HG03460 (cell line): ENCODE measurements around the gene INPP5B.
A peak's percentile ranks its signal among the peaks of the same experiment; 100 is the strongest.
"Not testable (repeated sequence)": the region's sequence is repeated elsewhere in the genome, so short reads cannot be mapped to it uniquely, and the experiment has no call there.

Experiments
- ATAC-seq: cut with Tn5 transposase; IDR thresholded peaks from one replicate; pipeline ENCODE4 v1.9.1; 2021; ENCODE audit not compliant: unreplicated experiment

The INPP5B gene

GRCh38 chr1:37946703-37947360 lies at the start of gene INPP5B:
Gene INPP5B (minus strand): TSS chr1:37947053. CDS start chr1:37946308, 745 bp downstream.
- ATAC-seq, result peak; percentile 88

- no peak for ATAC-seq
Observed at GRCh38 chr1:37995751-37996345, 49.0 kb upstream of the INPP5B start.

GRCh38 chr1:37994886-37995566 lies 48.2 kb upstream of the INPP5B start:
- no peak for ATAC-seq

GRCh38 chr1:37989361-37989930 lies 42.6 kb upstream of the INPP5B start:
- peak; percentile 23 for ATAC-seq

DNA sequence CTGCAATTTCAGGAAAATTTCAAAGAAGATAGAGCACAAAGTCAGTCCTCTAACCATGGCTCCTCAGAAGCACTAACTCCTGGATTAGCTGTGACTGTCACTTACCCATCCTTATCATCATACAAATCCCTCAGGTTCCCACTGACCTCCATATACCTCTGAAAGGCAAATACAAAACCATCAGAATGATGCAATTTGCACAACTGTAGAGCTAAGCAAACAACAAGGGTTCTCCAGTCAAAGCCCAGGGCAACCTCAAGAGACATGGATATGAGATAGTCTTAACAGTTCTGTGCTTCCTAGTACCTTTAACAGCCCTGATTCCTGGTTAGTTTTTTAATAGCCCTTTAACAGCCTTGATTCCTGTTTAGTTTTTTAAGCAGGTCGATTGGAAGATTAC lies 40.8 kb upstream of the INPP5B start:
- ATAC-seq, result no peak

GRCh38 chr1:37983546-37983945 lies 36.7 kb upstream of the INPP5B start:
- no peak for ATAC-seq

GRCh38 chr1:37978541-37978940 lies 31.7 kb upstream of the INPP5B start:
- ATAC-seq, result no peak

DNA sequence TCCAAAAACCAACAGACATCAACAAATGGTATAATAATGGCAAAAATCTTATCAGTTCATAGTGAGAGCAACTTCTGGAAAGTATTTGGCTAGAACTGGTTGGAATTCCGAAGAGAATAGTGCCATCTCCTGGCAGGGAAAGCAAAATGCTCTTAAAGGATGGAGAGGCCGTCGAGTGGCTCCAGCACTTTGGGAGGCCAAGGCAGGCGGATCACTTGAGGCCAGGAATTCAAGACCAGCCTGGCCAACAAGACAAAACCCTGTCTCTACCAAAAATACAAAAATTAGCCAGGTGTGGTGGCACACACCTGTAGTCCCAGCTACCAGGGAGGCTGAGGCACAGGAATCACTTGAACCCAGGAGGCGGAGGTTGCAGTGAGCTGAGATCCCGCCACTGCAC lies 28.2 kb upstream of the INPP5B start:
- ATAC-seq, result not testable (repeated sequence)

GRCh38 chr1:37974567-37974966 lies 27.7 kb upstream of the INPP5B start:
- ATAC-seq, result no peak

- not testable (repeated sequence) for ATAC-seq
Observed at GRCh38 chr1:37973684-37974083, 26.8 kb upstream of the INPP5B start.

- ATAC-seq, result no peak
Observed at GRCh38 chr1:37965301-37965700, 18.4 kb upstream of the INPP5B start.

- not testable (repeated sequence) for ATAC-seq
Observed at GRCh38 chr1:37964106-37964505, 17.3 kb upstream of the INPP5B start.

- no peak for ATAC-seq
Observed at GRCh38 chr1:37958690-37959089, 11.8 kb upstream of the INPP5B start.

GRCh38 chr1:37955685-37956084 lies 8.8 kb upstream of the INPP5B start:
- no peak for ATAC-seq

DNA sequence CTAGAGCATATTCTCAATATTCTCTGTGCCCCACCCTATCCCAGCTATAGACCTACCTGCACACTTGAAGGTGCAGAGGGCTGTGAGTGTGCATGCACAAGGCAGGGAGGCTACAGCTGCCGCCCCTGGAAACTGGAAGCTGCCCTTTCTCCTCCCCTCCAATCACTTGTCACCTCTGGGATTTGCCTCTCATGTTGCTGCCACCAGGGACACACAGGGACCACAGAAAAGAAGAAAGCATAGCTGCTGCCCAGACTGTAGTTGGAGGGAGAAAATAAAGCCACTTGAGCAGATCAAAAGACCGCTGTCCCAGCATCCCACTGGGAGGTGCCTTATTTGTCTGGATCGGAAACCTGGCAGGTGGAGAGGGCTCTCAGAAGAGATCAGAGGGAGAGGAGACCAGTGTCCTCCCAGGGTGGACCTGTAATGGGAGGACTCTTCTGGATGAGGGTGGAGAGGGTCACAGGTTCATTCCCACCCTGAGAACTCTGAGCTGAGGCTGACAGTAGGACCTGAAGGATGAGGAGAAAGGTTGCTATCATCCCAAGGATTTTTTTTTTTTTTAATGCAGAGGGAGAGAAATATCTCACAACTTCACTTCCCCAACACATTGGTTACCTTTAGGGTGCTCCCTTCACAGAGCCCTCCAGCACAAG lies 7.6 kb upstream of the INPP5B start:
- no peak for ATAC-seq

GRCh38 chr1:37952738-37953137 lies 5.9 kb upstream of the INPP5B start:
- no peak for ATAC-seq

DNA sequence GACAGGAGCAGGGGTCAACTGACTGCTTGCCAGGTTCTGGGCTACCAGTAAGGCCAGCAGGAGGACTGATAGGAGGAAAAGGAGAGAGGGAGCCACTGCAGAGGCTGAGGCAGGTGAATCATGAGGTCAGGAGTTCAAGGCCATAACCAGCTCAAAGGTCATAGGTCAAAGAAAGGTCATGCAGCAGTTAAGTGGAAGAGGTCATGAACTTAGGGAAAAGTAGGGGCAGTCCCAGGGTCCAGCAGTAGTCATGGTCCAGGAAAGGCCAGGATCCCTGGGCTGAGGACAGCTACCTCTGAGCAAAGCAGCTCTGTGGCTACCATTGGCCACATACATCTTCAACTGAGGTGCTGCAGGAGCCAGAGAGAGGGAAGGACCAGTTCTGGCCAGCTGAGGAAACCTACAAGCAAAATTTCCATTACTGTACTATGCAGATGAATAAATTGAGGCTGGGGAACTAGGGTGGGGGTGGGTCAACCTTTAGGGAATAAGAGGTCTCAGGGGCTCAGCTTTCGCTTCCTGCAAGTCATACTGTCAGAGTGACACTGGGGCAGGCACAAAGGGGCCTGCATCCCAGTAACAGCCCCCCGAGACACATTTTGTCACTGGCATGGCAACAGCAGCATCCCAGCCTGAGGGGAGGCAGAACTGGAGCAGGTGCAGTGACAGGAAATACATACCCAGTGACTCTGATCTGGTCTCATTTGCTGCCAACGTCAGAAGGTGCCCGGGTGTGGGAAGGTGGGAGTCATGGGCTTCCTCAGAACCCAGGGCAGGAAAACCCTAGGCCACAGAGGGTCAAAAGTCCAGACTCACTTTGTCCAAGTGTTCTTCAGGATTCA lies 5.2 kb upstream of the INPP5B start:
- no peak for ATAC-seq

DNA sequence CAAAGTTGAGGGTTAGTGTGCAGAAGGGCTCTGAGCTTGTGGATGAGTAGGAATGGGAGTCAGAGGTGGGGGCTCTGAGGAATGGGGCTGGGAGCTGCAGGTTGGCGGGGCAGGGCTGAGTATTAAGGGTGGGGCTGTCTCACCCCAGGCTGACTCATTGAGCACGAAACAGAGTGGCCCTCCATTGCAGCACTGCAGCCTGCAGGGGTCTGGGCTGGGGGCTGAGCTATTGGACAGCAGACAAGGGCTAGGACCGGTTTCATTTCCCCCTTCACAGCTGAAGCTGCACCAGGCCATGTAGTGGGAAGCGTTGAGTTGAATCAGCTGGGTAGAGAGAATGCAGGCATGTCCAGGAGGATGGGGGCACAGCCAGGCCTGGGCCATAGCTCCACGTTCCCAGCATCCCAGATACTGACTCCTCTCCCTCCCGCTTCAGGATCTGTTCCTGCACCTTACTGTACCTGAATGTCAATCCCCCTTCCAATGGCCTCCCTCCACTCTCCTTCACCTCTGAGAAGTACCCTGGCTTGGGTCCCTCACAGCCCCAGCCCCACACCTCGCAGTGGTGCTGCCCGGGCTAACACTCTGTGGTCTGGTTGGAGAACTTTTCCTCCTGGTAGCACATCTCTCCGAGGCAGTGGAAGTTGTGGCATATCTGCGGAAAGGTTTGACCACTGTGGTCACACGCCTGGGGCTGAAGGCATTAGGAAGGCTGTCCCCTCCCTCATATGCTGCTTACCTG lies 4.4 kb upstream of the INPP5B start:
- ATAC-seq, result no peak

GRCh38 chr1:37949524-37950152 lies 2.8 kb upstream of the INPP5B start:
- ATAC-seq, result no peak
